Esophagus muscularis mucosa (tissue), 3 donors: Measurements from ENCODE around the gene MRPS15.

Experiments
- CTCF ChIP-seq, 3 experiments: fragments of 200-600 bp in 2 of 3; fragments of 450-650 bp in 1 of 3; sonication (generic) in 2 of 3; IDR thresholded peaks; one replicate each; pipeline ENCODE4 v1.5.1; 2017 to 2019; ENCODE audit warnings: antibody characterized with exemption in 3 of 3, mild to moderate bottlenecking in 2 of 3, moderate library complexity in 1 of 3
- POLR2A ChIP-seq: fragments of 450-650 bp; IDR thresholded peaks from one replicate; pipeline ENCODE4 v1.6.1; 2017; ENCODE audit warnings: antibody characterized with exemption, moderate library complexity, mild to moderate bottlenecking, low read depth
- POLR2AphosphoS5 ChIP-seq, 2 donors: sonication (generic); formaldehyde crosslinking; IDR thresholded peaks; one replicate each; pipeline ENCODE4 v1.6.1; 2017; ENCODE audit warnings: antibody characterized with exemption in 2 of 2

GRCh38 chr1:36503733-36504132 lies 39.5 kb upstream of the MRPS15 start:
- TF ChIP-seq CTCF (IDR thresholded peaks at IDR 0.05), result no peak
- no peak for TF ChIP-seq POLR2A
- TF ChIP-seq POLR2AphosphoS5 (IDR thresholded peaks at IDR 0.05), result no peak
